Progenitor cell of endocrine pancreas (in vitro differentiated cells): Measurements from ENCODE around the gene BTBD2. TPM values are rescaled to one million over a fixed set of nuclear protein-coding genes. Genes with fewer than 3 reads are reported as not detected.
"Not testable (repeated sequence)": the region's sequence is repeated elsewhere in the genome, so short reads cannot be mapped to it uniquely, and the experiment has no call there.

Experiments used
- DNase-seq: peaks from one replicate; pipeline ENCODE4 v3.0.0; 2021; ENCODE audit warnings: low spot score; ENCODE audit not compliant: unreplicated experiment
- H3K27ac Mint-ChIP-seq: 2 replicates; pipeline ENCODE4 v1.8.0; 2021; ENCODE audit warnings: mild to moderate bottlenecking, moderate library complexity, mixed read lengths
- H3K27me3 Mint-ChIP-seq: 2 replicates; pipeline ENCODE4 v1.8.0; 2021; ENCODE audit warnings: mixed read lengths
- H3K36me3 Mint-ChIP-seq: 2 replicates; pipeline ENCODE4 v1.8.0; 2022; ENCODE audit warnings: mixed read lengths; ENCODE audit not compliant: insufficient read depth
- H3K4me1 Mint-ChIP-seq: 2 replicates; pipeline ENCODE4 v1.8.0; 2021; ENCODE audit warnings: low read depth, mixed read lengths
- H3K4me3 Mint-ChIP-seq: 2 replicates; pipeline ENCODE4 v1.8.0; 2021; ENCODE audit warnings: low read depth, mild to moderate bottlenecking, moderate library complexity, mixed read lengths
- H3K9me3 Mint-ChIP-seq: 2 replicates; pipeline ENCODE4 v1.8.0; 2021; ENCODE audit warnings: low read depth, mixed read lengths
- CTCF ChIP-seq: fragments of 200-600 bp; sonication (generic); IDR thresholded peaks from one replicate; pipeline ENCODE4 v1.5.0; 2021; ENCODE audit warnings: antibody characterized with exemption, mild to moderate bottlenecking; ENCODE audit not compliant: unreplicated experiment
- total RNA-seq: library from RNA; stranded (reverse); gene quantifications from 2 replicates; pipeline ENCODE4 v1.2.1, GENCODE V29; 2021

BTBD2 gene
- total RNA-seq, 1 donor from 2014 or later = 125 TPM

GRCh38 chr19:2035590-2035991 is 20.1 kb upstream of the BTBD2 start:
- DNase-seq = no peak
- no peak overlapping the region for H3K27ac Mint-ChIP-seq
- H3K27me3 Mint-ChIP-seq = no peaks in the 10 kb centered on the region
- no peak for TF ChIP-seq CTCF
- H3K4me1 Mint-ChIP-seq = no peaks in the 10 kb centered on the region
- peaks cover 3% of the 10 kb centered on the region for H3K9me3 Mint-ChIP-seq
- H3K4me3 Mint-ChIP-seq = no peak overlapping the region
- peaks cover 5% of the 10 kb centered on the region for H3K36me3 Mint-ChIP-seq

GRCh38 chr19:2034729-2035589 is 19.4 kb upstream of the BTBD2 start:
- H3K4me3 Mint-ChIP-seq = no peak overlapping the region
- no peaks in the 10 kb centered on the region for H3K4me1 Mint-ChIP-seq

DNA sequence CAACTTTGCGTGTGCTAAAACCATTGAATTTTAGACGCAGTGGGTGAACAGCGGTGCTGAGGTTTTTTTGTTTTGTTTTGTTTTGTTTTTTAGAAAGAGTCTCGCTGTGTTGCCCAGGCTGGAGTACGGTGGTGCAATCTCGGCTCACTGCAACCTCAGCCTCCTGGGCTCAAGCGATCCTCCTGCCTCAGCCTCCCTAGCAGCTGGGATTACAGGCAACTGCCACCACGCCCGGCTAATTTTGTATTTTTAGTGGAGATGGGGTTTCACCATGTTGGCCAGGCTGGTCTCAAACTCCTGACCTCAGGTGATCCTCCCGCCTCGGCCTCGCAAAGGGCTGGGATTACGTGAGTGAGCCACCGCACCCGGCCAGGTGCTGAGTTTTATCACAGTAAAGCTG is 18.7 kb upstream of the BTBD2 start:
- H3K9me3 Mint-ChIP-seq, H3K27me3 Mint-ChIP-seq, H3K27ac Mint-ChIP-seq, H3K4me1 Mint-ChIP-seq, DNase-seq, H3K4me3 Mint-ChIP-seq, H3K36me3 Mint-ChIP-seq: not testable (repeated sequence)

More at GRCh38 chr19:2034729-2035589, 19.4 kb upstream of the BTBD2 start:
- Mint-ChIP-seq H3K27ac (no peak overlapping the region), H3K27me3 (no peaks in the 10 kb centered on the region), H3K9me3 (peaks cover 3% of the 10 kb centered on the region), H3K36me3 (peaks cover 5% of the 10 kb centered on the region)
- no peak for TF ChIP-seq CTCF
- no peak for DNase-seq

DNA sequence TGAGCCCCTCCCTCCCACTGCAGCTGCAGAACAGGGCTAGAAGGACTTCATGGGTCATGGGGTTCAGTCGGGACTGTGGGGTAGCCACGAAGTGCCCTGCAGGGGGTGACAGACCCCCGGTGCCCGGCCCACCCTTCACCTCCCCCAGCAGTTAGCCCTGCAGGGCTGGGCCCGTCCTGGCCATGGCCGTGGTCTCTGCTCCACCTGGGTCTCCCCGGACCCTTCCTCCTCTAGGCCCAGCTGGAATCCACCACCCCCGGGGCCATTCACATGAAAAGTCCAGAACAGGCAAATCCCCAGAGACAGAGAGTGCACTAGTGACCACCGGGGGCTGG is 18.3 kb upstream of the BTBD2 start:
- Mint-ChIP-seq H3K4me3 (no peak overlapping the region), H3K27me3 (no peaks in the 10 kb centered on the region), H3K9me3 (peaks cover 3% of the 10 kb centered on the region), H3K27ac (no peak overlapping the region), H3K36me3 (peaks cover 3% of the 10 kb centered on the region), H3K4me1 (no peaks in the 10 kb centered on the region)
- DNase-seq = no peak
- no peak for TF ChIP-seq CTCF

- H3K4me1 Mint-ChIP-seq = no peaks in the 10 kb centered on the region
- no peak for TF ChIP-seq CTCF
These were observed 17.8 kb upstream of the BTBD2 start for GRCh38 chr19:2033115-2033824.

More at GRCh38 chr19:2033115-2033824, 17.8 kb upstream of the BTBD2 start:
- H3K9me3 Mint-ChIP-seq = peaks cover 3% of the 10 kb centered on the region
- DNase-seq = no peak
- H3K27me3 Mint-ChIP-seq = no peaks in the 10 kb centered on the region
- no peak overlapping the region for H3K4me3 Mint-ChIP-seq
- H3K27ac Mint-ChIP-seq = no peak overlapping the region
- peaks cover 3% of the 10 kb centered on the region for H3K36me3 Mint-ChIP-seq
